Measurements from ENCODE around the gene RHOH. TPM values are rescaled to one million over a fixed set of nuclear protein-coding genes. Genes with fewer than 3 reads are reported as not detected.

The RHOH gene
- polyA plus RNA-seq, 3 donors: 0.34 to 0.92 (median 0.61) TPM

GRCh38 chr4:40185830-40186664 is 10.8 kb upstream of the RHOH start:
- no peak for DNase-seq (ENCODE audit: extremely low read depth in 1 of 11, low read depth in 9 of 11, low spot score in 4 of 11)

- no peak for DNase-seq (ENCODE audit: extremely low read depth in 1 of 11, low read depth in 9 of 11, low spot score in 4 of 11)
These were observed 10.2 kb upstream of the RHOH start for GRCh38 chr4:40186665-40187014.

DNA sequence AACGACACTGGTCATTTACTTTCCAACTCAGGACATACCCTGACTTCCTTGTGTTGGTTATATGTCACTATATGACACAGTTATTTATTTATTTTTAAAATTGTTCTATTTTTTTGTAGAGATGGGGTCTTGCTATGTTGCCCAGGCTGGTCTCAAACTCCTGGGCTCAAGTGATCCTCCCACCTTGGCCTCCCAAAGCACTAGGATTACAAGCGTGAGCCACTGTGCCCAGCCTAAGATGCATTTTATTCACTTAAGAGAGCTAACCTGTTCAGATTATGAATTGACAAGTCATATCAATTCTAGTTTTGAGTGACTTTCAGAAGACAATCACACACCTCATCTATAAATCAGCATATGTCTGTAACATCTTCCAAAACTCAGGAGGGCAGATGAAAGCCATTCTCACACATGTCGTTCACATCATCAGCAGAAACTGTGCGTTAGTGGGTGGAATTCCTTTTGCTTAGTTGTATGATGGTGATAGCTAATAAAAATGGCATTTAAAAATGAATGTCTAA is 9.4 kb upstream of the RHOH start:
- no peak for DNase-seq (ENCODE audit: extremely low read depth in 1 of 11, low read depth in 9 of 11, low spot score in 4 of 11)

DNA sequence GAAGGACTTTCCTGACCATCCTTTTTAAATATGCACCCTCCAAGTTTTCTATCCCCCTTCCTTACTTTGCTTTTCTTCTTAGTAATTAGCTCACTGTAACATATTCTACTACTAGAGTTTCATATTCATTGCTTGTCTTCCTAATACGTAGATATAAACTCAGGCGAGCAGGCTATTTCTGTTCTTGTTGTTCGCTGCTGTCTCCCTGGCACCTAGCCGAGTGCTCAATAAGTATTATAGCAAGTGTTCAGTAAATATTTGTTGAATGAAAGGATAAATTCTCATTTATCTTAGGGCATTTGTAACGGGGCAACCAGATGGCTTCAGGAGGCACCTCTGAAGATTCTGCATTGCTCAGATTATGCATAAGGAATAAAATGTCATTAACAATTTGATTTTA is 6.8 kb upstream of the RHOH start:
- no peak for DNase-seq (ENCODE audit: extremely low read depth in 1 of 11, low read depth in 9 of 11, low spot score in 4 of 11)

DNA sequence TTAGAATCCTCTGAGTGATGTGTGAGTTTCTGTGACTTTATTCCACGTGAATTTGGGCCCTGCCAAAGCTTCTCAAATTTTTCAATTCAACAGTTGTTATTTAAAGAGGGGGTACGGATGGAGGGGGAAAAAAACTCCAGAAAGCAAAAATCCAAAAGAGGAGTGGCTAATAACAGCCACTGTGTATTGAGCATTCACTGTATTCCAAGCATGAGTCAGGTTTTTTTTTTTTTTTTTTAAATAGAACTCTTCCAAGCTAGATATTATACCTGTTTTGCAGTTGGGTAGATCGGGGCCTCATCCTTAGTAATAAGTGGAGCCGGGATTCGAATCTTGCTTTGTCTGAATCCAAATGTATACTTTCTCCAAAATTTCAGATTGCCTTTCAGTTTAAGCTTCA is 6.4 kb upstream of the RHOH start:
- DNase-seq (ENCODE audit: extremely low read depth in 1 of 11, low read depth in 9 of 11, low spot score in 4 of 11): no peak

- DNase-seq (ENCODE audit: extremely low read depth in 1 of 11, low read depth in 9 of 11, low spot score in 4 of 11): no peak
These were observed 5.7 kb upstream of the RHOH start for GRCh38 chr4:40190880-40191815.

- DNase-seq (ENCODE audit: extremely low read depth in 1 of 11, low read depth in 9 of 11, low spot score in 4 of 11): no peak
These were observed 4.5 kb upstream of the RHOH start for GRCh38 chr4:40192114-40193015.

DNA sequence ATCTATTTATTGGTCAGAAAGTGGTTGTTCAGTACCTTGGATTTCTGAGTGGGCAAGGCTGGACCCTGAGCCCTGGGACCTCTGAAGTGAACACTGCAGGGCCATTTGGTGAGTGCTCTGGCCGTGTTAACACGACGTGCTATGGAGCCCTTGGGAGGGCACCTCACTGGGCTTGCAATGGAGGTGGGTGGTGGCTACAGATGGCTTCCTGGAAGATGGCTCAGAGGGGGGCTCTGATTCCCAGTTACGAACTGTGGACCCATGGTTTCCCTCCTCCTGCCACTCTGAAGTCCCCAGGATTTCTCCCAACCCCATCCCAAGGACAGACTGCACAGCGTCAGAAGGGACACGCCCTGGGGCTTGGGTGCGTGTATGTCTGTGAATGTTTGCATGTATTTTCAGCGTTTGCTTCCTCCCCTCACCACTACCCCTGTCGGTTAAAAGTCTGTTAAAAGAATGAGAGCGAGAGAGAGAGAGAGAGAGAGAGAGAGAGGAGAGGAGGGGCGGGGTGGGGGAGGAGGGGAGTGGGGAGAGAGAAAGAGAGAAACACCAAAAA is 3.7 kb upstream of the RHOH start:
- no peak for DNase-seq (ENCODE audit: extremely low read depth in 1 of 11, low read depth in 9 of 11, low spot score in 4 of 11)

GRCh38 chr4:40193578-40193977 is 3.3 kb upstream of the RHOH start:
- DNase-seq (ENCODE audit: extremely low read depth in 1 of 11, low read depth in 9 of 11, low spot score in 4 of 11): no peak

DNA sequence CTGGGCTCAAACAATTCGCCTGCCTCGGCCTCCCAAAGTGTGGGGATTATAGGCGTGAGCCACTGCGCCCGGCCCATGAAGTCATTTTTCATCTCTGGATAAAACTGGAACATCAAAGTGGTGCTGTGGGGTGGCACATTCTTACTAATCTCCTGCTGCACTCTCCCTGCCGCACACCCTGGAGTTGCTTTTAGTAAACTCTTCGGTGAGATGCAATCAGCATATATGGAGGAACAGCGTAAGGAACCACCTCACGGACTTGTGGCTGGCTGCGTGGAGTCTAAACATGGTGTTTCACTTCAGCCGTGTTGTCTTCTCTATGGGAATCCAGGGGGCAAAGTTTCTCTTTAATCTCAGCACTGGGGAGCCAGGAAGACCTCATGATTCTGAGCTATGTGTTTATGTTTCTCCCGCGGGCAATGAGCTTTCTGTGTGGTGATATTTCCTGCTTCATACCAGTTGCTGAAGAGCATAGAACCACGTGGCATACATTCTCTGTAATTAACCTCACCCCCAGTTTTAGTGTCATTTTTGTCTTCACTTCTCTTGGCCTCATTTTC is 2.1 kb upstream of the RHOH start:
- DNase-seq (ENCODE audit: extremely low read depth in 1 of 11, low read depth in 9 of 11, low spot score in 4 of 11): no peak

- DNase-seq (ENCODE audit: extremely low read depth in 1 of 11, low read depth in 9 of 11, low spot score in 4 of 11): no peak
These were observed 1.4 kb upstream of the RHOH start for GRCh38 chr4:40195182-40196177.

DNA sequence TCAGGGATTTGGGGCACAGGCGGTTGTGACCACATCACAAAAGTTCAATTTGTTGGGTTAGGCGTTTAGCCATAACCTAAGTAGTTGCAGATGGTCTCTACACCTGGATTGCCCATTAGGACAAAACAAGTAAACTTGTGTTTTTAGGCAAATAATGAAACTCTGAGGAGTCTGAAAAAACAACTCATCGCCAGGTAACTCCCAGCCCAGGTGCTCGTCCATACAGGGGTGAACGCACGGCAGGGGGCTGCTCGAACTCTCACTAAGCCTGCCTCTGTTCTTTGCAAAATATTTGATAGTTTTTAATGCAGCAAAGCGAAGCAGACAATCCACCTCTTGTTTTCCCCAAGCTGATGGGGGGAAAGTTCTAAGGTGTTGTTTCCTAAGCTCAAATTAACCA is 559 bp upstream of the RHOH start:
- no peak for DNase-seq (ENCODE audit: extremely low read depth in 1 of 11, low read depth in 9 of 11, low spot score in 4 of 11)

GRCh38 chr4:40197879-40198689 is 1.3 kb downstream of the RHOH start:
- no peak for DNase-seq (ENCODE audit: extremely low read depth in 1 of 11, low read depth in 9 of 11, low spot score in 4 of 11)

DNA sequence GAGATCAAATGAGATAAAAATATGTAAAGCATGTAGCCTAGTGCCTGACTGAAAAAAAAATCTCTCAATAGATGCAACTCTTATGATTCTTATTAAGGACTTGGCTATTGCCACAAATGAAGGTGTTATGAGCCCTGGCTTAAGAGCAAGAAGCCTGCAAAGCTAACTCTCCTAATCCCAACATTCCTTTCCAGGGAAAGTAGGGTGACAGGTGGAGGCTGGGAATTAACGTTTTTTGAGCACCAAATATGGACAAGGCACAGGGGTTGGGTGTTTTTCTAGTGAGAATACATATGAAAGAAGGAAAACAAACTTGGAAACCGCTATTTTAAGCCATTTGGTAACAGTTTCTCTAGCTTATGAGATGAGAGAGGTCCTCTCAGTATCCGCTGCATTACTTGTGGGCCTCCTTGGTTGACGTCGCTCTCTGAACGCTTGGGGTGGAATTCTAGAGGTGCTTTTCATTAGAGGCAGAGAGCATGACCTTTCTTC is 2.4 kb downstream of the RHOH start:
- no peak for DNase-seq (ENCODE audit: extremely low read depth in 1 of 11, low read depth in 9 of 11, low spot score in 4 of 11)

GRCh38 chr4:40199999-40200874 is 3.4 kb downstream of the RHOH start:
- DNase-seq (ENCODE audit: extremely low read depth in 1 of 11, low read depth in 9 of 11, low spot score in 4 of 11): no peak

Measured in renal cortex interstitium (tissue), 11 donors.